IMR-90 (cell line): ENCODE results near the gene TGFB2. TPM values are rescaled to one million over a fixed set of nuclear protein-coding genes. Genes with fewer than 3 reads are reported as not detected.

ENCODE experiments used
- ATAC-seq: fragments of 200-7000 bp; cut with Tn5 transposase; 2 replicates; pipeline ENCODE4 v1.9.1; 2020; ENCODE audit warnings: low read depth, mild to moderate bottlenecking, moderate library complexity
- BruUV-seq: library from RNA; stranded (reverse); fragments of 400-500 nt; replicated peaks from 2 replicates; lab custom pipeline; 2021; lab: Mats Ljungman, UMichigan
- CTCF ChIA-PET: fragments of 300-600 bp; formaldehyde crosslinking; extraction: SDS; loops from one replicate; lab custom pipeline; 2021; ENCODE audit warnings: antibody characterized with exemption; lab: Yijun Ruan, JAX
- POLR2A ChIA-PET: fragments of 300-600 bp; sonication (Branson Sonifier 250); formaldehyde crosslinking; loops from one replicate; lab custom pipeline; 2022; ENCODE audit warnings: antibody characterized with exemption; ENCODE audit not compliant: unreplicated experiment; lab: Charles Lee
- DNase-seq: peaks from one replicate; pipeline ENCODE4 v3.0.0; 2013
- H2AFZ ChIP-seq: replicated peaks from 2 replicates; pipeline ENCODE3; 2013; ENCODE audit warnings: low read length, mild to moderate bottlenecking; ENCODE audit not compliant: poor library complexity
- H2AK5ac ChIP-seq: 2 replicates; pipeline ENCODE4 v1.6.1; 2013; ENCODE audit warnings: low read depth, low read length, inconsistent platforms
- H2AK9ac ChIP-seq: replicated peaks from 2 replicates; pipeline ENCODE3; 2013; ENCODE audit warnings: mild to moderate bottlenecking, low read depth, low read length, moderate library complexity; ENCODE audit not compliant: poor library complexity
- H2BK120ac ChIP-seq: 2 replicates; pipeline ENCODE4 v1.6.1; 2013; ENCODE audit warnings: low read depth, low read length, inconsistent platforms
- H2BK15ac ChIP-seq: 3 replicates; pipeline ENCODE4 v1.6.1; 2013; ENCODE audit warnings: low read depth, low read length, inconsistent platforms
- H2BK20ac ChIP-seq: 2 replicates; pipeline ENCODE4 v1.6.1; 2013; ENCODE audit warnings: low read depth, mild to moderate bottlenecking, inconsistent platforms, low read length, moderate library complexity
- H2BK5ac ChIP-seq: 2 replicates; pipeline ENCODE4 v1.6.1; 2013; ENCODE audit warnings: mild to moderate bottlenecking, low read depth, low read length, inconsistent platforms; ENCODE audit not compliant: poor library complexity, severe bottlenecking
- H3K14ac ChIP-seq: replicated peaks from 2 replicates; pipeline ENCODE4 v1.6.1; 2013; ENCODE audit warnings: low read depth, low read length, inconsistent platforms
- H3K18ac ChIP-seq: 2 replicates; pipeline ENCODE4 v1.6.1; 2013; ENCODE audit warnings: low read depth, low read length, control low read depth
- H3K23ac ChIP-seq: 2 replicates; pipeline ENCODE4 v1.6.1; 2013; ENCODE audit warnings: low read depth, low read length, inconsistent platforms
- H3K27ac ChIP-seq: 2 replicates; pipeline ENCODE4 v1.5.1; 2013; ENCODE audit warnings: mild to moderate bottlenecking, control low read depth, low read length; ENCODE audit not compliant: insufficient read depth
- H3K27me3 ChIP-seq: 2 replicates; pipeline ENCODE4 v1.6.1; 2013; ENCODE audit warnings: low read length; ENCODE audit not compliant: control insufficient read depth, insufficient read depth
- H3K36me3 ChIP-seq: 2 replicates; pipeline ENCODE4 v1.6.1; 2013; ENCODE audit warnings: low read length, mixed read lengths; ENCODE audit not compliant: control insufficient read depth, insufficient read depth
- H3K4ac ChIP-seq: 2 replicates; pipeline ENCODE4 v1.6.1; 2013; ENCODE audit warnings: low read depth, low read length, inconsistent platforms
- H3K4me1 ChIP-seq: 2 replicates; pipeline ENCODE4 v1.6.1; 2013; ENCODE audit warnings: low read length, mixed read lengths; ENCODE audit not compliant: control insufficient read depth, insufficient read depth
- H3K4me2 ChIP-seq: 2 replicates; pipeline ENCODE4 v1.6.1; 2013; ENCODE audit warnings: low read depth, mild to moderate bottlenecking, control low read depth, low read length, moderate library complexity
- H3K4me3 ChIP-seq: 2 replicates; pipeline ENCODE4 v1.5.1; 2013; ENCODE audit warnings: low read depth, mild to moderate bottlenecking, control low read depth, low read length, moderate library complexity; ENCODE audit not compliant: insufficient read depth
- H3K56ac ChIP-seq: 2 replicates; pipeline ENCODE4 v1.6.1; 2013; ENCODE audit warnings: low read length, inconsistent platforms; ENCODE audit not compliant: insufficient read depth; ENCODE audit errors: extremely low read depth
- H3K79me1 ChIP-seq, 2 experiments: 2 replicates each; pipeline ENCODE4 v1.6.1; 2013; ENCODE audit warnings: low read length in 2 of 2, inconsistent platforms in 1 of 2, low read depth in 1 of 2
- H3K9ac ChIP-seq: 2 replicates; pipeline ENCODE4 v1.6.1; 2013; ENCODE audit warnings: low read depth, low read length, control low read depth
- H3K9me1 ChIP-seq: 2 replicates; pipeline ENCODE4 v1.6.1; 2013; ENCODE audit warnings: low read length, inconsistent platforms; ENCODE audit not compliant: insufficient read depth
- H3K9me3 ChIP-seq: 2 replicates; pipeline ENCODE4 v1.6.1; 2013; ENCODE audit warnings: low read length; ENCODE audit not compliant: control insufficient read depth, insufficient read depth
- H4K20me1 ChIP-seq: 2 replicates; pipeline ENCODE4 v1.6.1; 2013; ENCODE audit warnings: low read length, inconsistent platforms; ENCODE audit not compliant: insufficient read depth
- H4K5ac ChIP-seq: 2 replicates; pipeline ENCODE4 v1.6.1; 2013; ENCODE audit warnings: mild to moderate bottlenecking, low read depth, low read length, control low read depth
- H4K8ac ChIP-seq, 2 experiments: 2 replicates each; pipeline ENCODE4 v1.6.1; 2013; ENCODE audit warnings: low read depth in 2 of 2, low read length in 2 of 2, control low read depth in 1 of 2, inconsistent platforms in 1 of 2
- H4K91ac ChIP-seq: 2 replicates; pipeline ENCODE4 v1.6.1; 2013; ENCODE audit warnings: low read depth, low read length, inconsistent platforms; ENCODE audit not compliant: insufficient read depth
- BHLHE40 ChIP-seq: fragments of 150-350 bp; IDR thresholded peaks from 2 replicates; pipeline ENCODE4 v1.6.1; 2016; ENCODE audit warnings: mild to moderate bottlenecking, low read depth, low read length
- CTCF ChIP-seq: conservative IDR thresholded peaks from 2 replicates; pipeline ENCODE4 v1.5.1; 2012; ENCODE audit warnings: mild to moderate bottlenecking, low read depth, low read length, improper control_type of control experiment
- MAZ ChIP-seq: IDR thresholded peaks from 2 replicates; pipeline ENCODE4 v1.6.1; 2012; ENCODE audit warnings: low read depth, mild to moderate bottlenecking, low read length, improper control_type of control experiment, moderate library complexity, borderline replicate concordance
- NFE2L2 ChIP-seq: fragments of 150-350 bp; IDR thresholded peaks from 2 replicates; pipeline ENCODE4 v1.6.1; 2016; ENCODE audit warnings: low read depth, mild to moderate bottlenecking, low read length
- POLR2A ChIP-seq: IDR thresholded peaks from 2 replicates; pipeline ENCODE4 v1.6.1; 2012; ENCODE audit warnings: mild to moderate bottlenecking, low read depth, low read length
- RCOR1 ChIP-seq: IDR thresholded peaks from 2 replicates; pipeline ENCODE4 v1.6.1; 2012; ENCODE audit warnings: mild to moderate bottlenecking, low read length, improper control_type of control experiment; ENCODE audit not compliant: insufficient replicate concordance
- USF2 ChIP-seq: fragments of 150-350 bp; IDR thresholded peaks from 2 replicates; pipeline ENCODE4 v1.6.1; 2017; ENCODE audit warnings: mild to moderate bottlenecking, antibody characterized with exemption, low read length, low read depth
- dilution Hi-C: fragments of 300-500 bp; cut with HindIII; formaldehyde crosslinking; loops from one replicate; pipeline ENCODE4 v1.14.3; 2018; ENCODE audit warnings: low sequenced_read_pairs; ENCODE audit not compliant: unreplicated experiment
- in situ Hi-C: fragments of 300-500 bp; cut with MboI; formaldehyde crosslinking; loops from 3 replicates; pipeline ENCODE4 v1.14.3; 2019; ENCODE audit warnings: low sequenced_read_pairs, inconsistent platforms, mixed read lengths
- intact Hi-C: fragments of 100-400 bp; cut with micrococcal nuclease; formaldehyde crosslinking; loops from 2 replicates; pipeline ENCODE4 v1.10.0; 2022
- polyA plus RNA-seq, 3 experiments: library from polyadenylated mRNA; depleted of rRNA; stranded (reverse); fragments of >200 nt; gene quantifications; 2 replicates each; pipeline ENCODE4 v1.2.3, GENCODE V29; 2012; ENCODE audit warnings: low replicate concordance in 1 of 3
- total RNA-seq: library from RNA; depleted of rRNA; stranded (reverse); fragments of >200 nt; gene quantifications from 2 replicates; pipeline ENCODE4 v1.2.3, GENCODE V29; 2012

Gene TGFB2
- total and polyA plus RNA-seq, 2 of the 4 experiments (the other 2 are of a cell fraction), result 3.7 to 3.8 TPM

- no peaks in the 10 kb centered on the region for H3K27me3 ChIP-seq
- no peak overlapping the region for H2AK5ac ChIP-seq
- H4K91ac ChIP-seq, result no peak overlapping the region
- DNase-seq (no peak), ATAC-seq (no peak)
- H2BK20ac ChIP-seq, result no peak overlapping the region
- H3K56ac ChIP-seq, result no peak overlapping the region
- H3K4me3 ChIP-seq, result no peak overlapping the region
- ChIA-PET POLR2A (no interaction called here), CTCF (no interaction called here)
- TF ChIP-seq MAZ (no peak), RCOR1 (no peak), CTCF (no peak), BHLHE40 (no peak), NFE2L2 (no peak), POLR2A (no peak), USF2 (no peak)
- H3K9ac ChIP-seq, result no peak overlapping the region
- in situ Hi-C loops, result no loop called here
- no peak overlapping the region for H3K4me2 ChIP-seq
- peaks cover 2% of the 10 kb centered on the region; the same call in 1 of the 2 replicates for H3K36me3 ChIP-seq
- no peak overlapping the region for H3K27ac ChIP-seq
- dilution Hi-C loops, result no loop called here
- no peak overlapping the region for H3K14ac ChIP-seq
- no peak overlapping the region for H4K8ac ChIP-seq
- no peak overlapping the region for H3K23ac ChIP-seq
- H2AK9ac ChIP-seq, result no peak overlapping the region
- peaks cover 2% of the 10 kb centered on the region; the same call in 1 of the 2 replicates for H3K4me1 ChIP-seq
- no peak overlapping the region for H2AFZ ChIP-seq
- H4K5ac ChIP-seq, result no peak overlapping the region
- no TSS peak for BruUV-seq
- H4K20me1 ChIP-seq, result no peaks in the 10 kb centered on the region
- H3K79me1 ChIP-seq, result no peaks in the 10 kb centered on the region; a peak in 1 of 4 replicates
- no peaks in the 10 kb centered on the region for H3K9me3 ChIP-seq
- H2BK120ac ChIP-seq, result no peak overlapping the region
- H3K18ac ChIP-seq, result no peak overlapping the region; the same call in 1 of the 2 replicates
- intact Hi-C loops, result no loop called here
- H3K9me1 ChIP-seq, result no peaks in the 10 kb centered on the region; the same call in 1 of the 2 replicates
- H2BK5ac ChIP-seq, result no peak overlapping the region
- no peak overlapping the region for H3K4ac ChIP-seq
- H2BK15ac ChIP-seq, result no peak overlapping the region
Observed at GRCh38 chr1:218424502-218424901, 79.4 kb downstream of the TGFB2 start.
